IPS-18c (cell line): ENCODE results near the gene ASB13.

Experiments
- H3K4me3 ChIP-seq: 2 replicates; pipeline ENCODE4 v1.7.0; 2013; ENCODE audit warnings: low read depth, mild to moderate bottlenecking, low read length, moderate library complexity; ENCODE audit not compliant: insufficient read depth
- H3K9me3 ChIP-seq: one replicate; pipeline ENCODE4 v1.6.1; 2013; ENCODE audit warnings: mild to moderate bottlenecking, low read length, moderate library complexity; ENCODE audit not compliant: control insufficient read depth, insufficient read depth

The ASB13 gene

GRCh38 chr10:5589661-5590511, 76.5 kb downstream of the ASB13 start:
- H3K4me3 ChIP-seq: no peak overlapping the region
- no peaks in the 10 kb centered on the region for H3K9me3 ChIP-seq

GRCh38 chr10:5589011-5589660, 77.3 kb downstream of the ASB13 start:
- Histone ChIP-seq H3K4me3 (no peak overlapping the region), H3K9me3 (no peaks in the 10 kb centered on the region)
